H9 (cell line): ENCODE results near the gene SDHB. TPM values are rescaled to one million over a fixed set of nuclear protein-coding genes. Genes with fewer than 3 reads are reported as not detected.

ENCODE experiments used
- DNase-seq: peaks from one replicate; pipeline ENCODE4 v3.0.0-alpha.2; 2017
- H2AFZ ChIP-seq: one replicate; pipeline ENCODE4 v1.6.1; 2013; ENCODE audit warnings: mild to moderate bottlenecking, low read length, control low read depth, moderate library complexity
- H2AK5ac ChIP-seq: 2 replicates; pipeline ENCODE4 v1.6.1; 2013; ENCODE audit warnings: low read length, control low read depth, mixed read lengths; ENCODE audit not compliant: insufficient read length
- H2BK120ac ChIP-seq: one replicate; pipeline ENCODE4 v1.6.1; 2013; ENCODE audit warnings: low read depth, mild to moderate bottlenecking, low read length, control low read depth, inconsistent platforms; ENCODE audit not compliant: poor library complexity, severe bottlenecking
- H2BK12ac ChIP-seq: 2 replicates; pipeline ENCODE4 v1.6.1; 2013; ENCODE audit warnings: low read length, control low read depth, mixed read lengths, low read depth; ENCODE audit not compliant: insufficient read length
- H2BK15ac ChIP-seq: 2 replicates; pipeline ENCODE4 v1.6.1; 2013; ENCODE audit warnings: low read depth, low read length, control low read depth
- H2BK20ac ChIP-seq: one replicate; pipeline ENCODE4 v1.6.1; 2013; ENCODE audit warnings: low read depth, mild to moderate bottlenecking, low read length, control low read depth, inconsistent platforms; ENCODE audit not compliant: poor library complexity, severe bottlenecking
- H2BK5ac ChIP-seq: 2 replicates; pipeline ENCODE4 v1.6.1; 2013; ENCODE audit warnings: low read length, control low read depth, mixed read lengths; ENCODE audit not compliant: insufficient read length
- H3K14ac ChIP-seq: 2 replicates; pipeline ENCODE4 v1.6.1; 2013; ENCODE audit warnings: low read length, control low read depth; ENCODE audit not compliant: insufficient read depth
- H3K18ac ChIP-seq: 2 replicates; pipeline ENCODE4 v1.6.1; 2013; ENCODE audit warnings: low read depth, mild to moderate bottlenecking, mixed read lengths, low read length, control low read depth; ENCODE audit not compliant: insufficient read length
- H3K23ac ChIP-seq: 2 replicates; pipeline ENCODE4 v1.6.1; 2013; ENCODE audit warnings: low read length, control low read depth, mixed read lengths, low read depth; ENCODE audit not compliant: insufficient read length
- H3K23me2 ChIP-seq: 2 replicates; pipeline ENCODE4 v1.6.1; 2013; ENCODE audit warnings: low read depth, mild to moderate bottlenecking, mixed read lengths, low read length, control low read depth; ENCODE audit not compliant: insufficient read length, poor library complexity, severe bottlenecking
- H3K27ac ChIP-seq: 2 replicates; pipeline ENCODE4 v1.5.1; 2013; ENCODE audit warnings: low read length, control low read depth, mixed read lengths, low read depth; ENCODE audit not compliant: insufficient read length
- H3K27me3 ChIP-seq: 2 replicates; pipeline ENCODE4 v1.6.1; 2013; ENCODE audit warnings: low read length, control low read depth, inconsistent platforms; ENCODE audit not compliant: insufficient read depth
- H3K4ac ChIP-seq: 2 replicates; pipeline ENCODE4 v1.6.1; 2013; ENCODE audit warnings: low read depth, mild to moderate bottlenecking, control low read depth, inconsistent platforms, low read length, moderate library complexity
- H3K4me1 ChIP-seq: 2 replicates; pipeline ENCODE4 v1.6.1; 2013; ENCODE audit warnings: low read length, control low read depth, inconsistent platforms; ENCODE audit not compliant: insufficient read depth
- H3K4me2 ChIP-seq: 2 replicates; pipeline ENCODE4 v1.6.1; 2013; ENCODE audit warnings: low read length, control low read depth, mixed read lengths; ENCODE audit not compliant: insufficient read length, insufficient read depth
- H3K56ac ChIP-seq: 2 replicates; pipeline ENCODE4 v1.6.1; 2013; ENCODE audit warnings: low read depth, mild to moderate bottlenecking, mixed read lengths, low read length, control low read depth; ENCODE audit not compliant: insufficient read length
- H3K79me1 ChIP-seq: 2 replicates; pipeline ENCODE4 v1.6.1; 2013; ENCODE audit warnings: low read depth, mild to moderate bottlenecking, moderate library complexity, low read length, control low read depth, inconsistent platforms; ENCODE audit not compliant: insufficient read depth, poor library complexity, severe bottlenecking
- H3K79me2 ChIP-seq: 2 replicates; pipeline ENCODE4 v1.6.1; 2013; ENCODE audit warnings: low read length, control low read depth, inconsistent platforms; ENCODE audit not compliant: insufficient read depth
- H3K9ac ChIP-seq: 2 replicates; pipeline ENCODE4 v1.6.1; 2013; ENCODE audit warnings: low read length, control low read depth, mixed read lengths; ENCODE audit not compliant: insufficient read length; ENCODE audit errors: extremely low read depth
- H3K9me3 ChIP-seq: one replicate; pipeline ENCODE4 v1.6.1; 2013; ENCODE audit warnings: low read depth, low read length, inconsistent platforms; ENCODE audit not compliant: control insufficient read depth
- H3T11ph ChIP-seq: one replicate; pipeline ENCODE4 v1.6.1; 2013; ENCODE audit warnings: mild to moderate bottlenecking, low read length, control low read depth, inconsistent platforms
- H4K20me1 ChIP-seq: one replicate; pipeline ENCODE4 v1.6.1; 2013; ENCODE audit not compliant: control insufficient read depth, insufficient read length, insufficient read depth
- H4K5ac ChIP-seq: 2 replicates; pipeline ENCODE4 v1.6.1; 2013; ENCODE audit warnings: low read depth, mild to moderate bottlenecking, mixed read lengths, low read length, control low read depth; ENCODE audit not compliant: insufficient read length
- H4K8ac ChIP-seq: replicated peaks from 2 replicates; pipeline ENCODE4 v1.6.1; 2013; ENCODE audit warnings: low read length, control low read depth, mixed read lengths, low read depth; ENCODE audit not compliant: insufficient read length
- H4K91ac ChIP-seq: 2 replicates; pipeline ENCODE4 v1.6.1; 2013; ENCODE audit warnings: low read depth, mild to moderate bottlenecking, moderate library complexity, mixed read lengths, low read length, control low read depth; ENCODE audit not compliant: insufficient read length
- H3K27ac Mint-ChIP-seq, 3 experiments: 2 replicates in 2 of 3; 3 replicates in 1 of 3; pipeline ENCODE4 v1.8.0; 2020 to 2021; ENCODE audit warnings: mixed read lengths in 3 of 3, mild to moderate bottlenecking in 1 of 3, moderate library complexity in 1 of 3
- H3K27me3 Mint-ChIP-seq: 2 replicates; pipeline ENCODE4 v1.8.0; 2021; ENCODE audit warnings: low read depth, mild to moderate bottlenecking, moderate library complexity, mixed read lengths
- H3K36me3 Mint-ChIP-seq, 3 experiments: 2 replicates in 2 of 3; 3 replicates in 1 of 3; pipeline ENCODE4 v1.8.0; 2020 to 2021; ENCODE audit warnings: low read depth in 3 of 3, mixed read lengths in 3 of 3; ENCODE audit not compliant: insufficient read depth in 1 of 3
- H3K4me1 Mint-ChIP-seq, 2 experiments: 2 replicates each; pipeline ENCODE4 v1.8.0; 2020; ENCODE audit warnings: mixed read lengths in 2 of 2
- H3K4me3 Mint-ChIP-seq, 2 experiments: 2 replicates in 1 of 2; 3 replicates in 1 of 2; pipeline ENCODE4 v1.8.0; 2020 to 2021; ENCODE audit warnings: mild to moderate bottlenecking in 2 of 2, mixed read lengths in 2 of 2, moderate library complexity in 1 of 2
- H3K9me3 Mint-ChIP-seq, 2 experiments: 2 replicates in 1 of 2; 3 replicates in 1 of 2; pipeline ENCODE4 v1.8.0; 2020; ENCODE audit warnings: mild to moderate bottlenecking in 2 of 2, mixed read lengths in 2 of 2, moderate library complexity in 1 of 2
- CTCF ChIP-seq: fragments of 200-600 bp; sonication (generic); conservative IDR thresholded peaks from 3 replicates; pipeline ENCODE4 v1.8.0; 2021; ENCODE audit warnings: antibody characterized with exemption, mild to moderate bottlenecking
- WGBS: extraction: QIAGEN DNeasy Blood & Tissue Kit; methylation state at CpG from one replicate; pipeline ENCODE4 v1.1.7; 2013; ENCODE audit warnings: missing lambda C conversion rate, low lambda C conversion rate, mixed read lengths; ENCODE audit not compliant: insufficient read length; ENCODE audit errors: extremely low coverage; 5-methylcytosine and 5-hydroxymethylcytosine counted together
- total RNA-seq: library from RNA; stranded (reverse); gene quantifications from 2 replicates; pipeline ENCODE4 v1.2.1, GENCODE V29; 2021

The SDHB gene
- total RNA-seq, 1 experiment from 2014 or later: 77.5 TPM

GRCh38 chr1:17070163-17070525 lies 16.3 kb upstream of the SDHB start:
- H3K79me1 ChIP-seq: no peaks in the 10 kb centered on the region
- no peak overlapping the region for H2BK20ac ChIP-seq
- no peak overlapping the region for H3K27ac Mint-ChIP-seq
- no peaks in the 10 kb centered on the region for H3K4me1 ChIP-seq
- H4K91ac ChIP-seq: no peak overlapping the region
- no peak overlapping the region for H4K8ac ChIP-seq
- H3K9me3 Mint-ChIP-seq: no peaks in the 10 kb centered on the region
- no peak overlapping the region for H2BK5ac ChIP-seq
- H3K23ac ChIP-seq: no peak overlapping the region
- TF ChIP-seq CTCF: no peak
- H3K27ac ChIP-seq: no peak overlapping the region
- H2BK120ac ChIP-seq: no peak overlapping the region
- no peak overlapping the region for H3K18ac ChIP-seq
- H3K9me3 ChIP-seq: no peaks in the 10 kb centered on the region
- H3K4ac ChIP-seq: no peak overlapping the region
- no peaks in the 10 kb centered on the region for H3K23me2 ChIP-seq
- no peaks in the 10 kb centered on the region for H4K20me1 ChIP-seq
- H3K56ac ChIP-seq: no peak overlapping the region
- WGBS: no CpG with 5 or more reads among the region's 10 CpGs
- H2BK12ac ChIP-seq: no peak overlapping the region
- H3K27me3 ChIP-seq: no peaks in the 10 kb centered on the region
- H3K79me2 ChIP-seq: no peaks in the 10 kb centered on the region
- no peak for DNase-seq
- H2AFZ ChIP-seq: no peak overlapping the region
- no peak overlapping the region for H3T11ph ChIP-seq
- H3K4me3 Mint-ChIP-seq: no peak overlapping the region
- H3K36me3 Mint-ChIP-seq: no peaks in the 10 kb centered on the region
- no peak overlapping the region for H2BK15ac ChIP-seq
- peaks cover 2% of the 10 kb centered on the region; the same call in 1 of the 2 replicates for H3K27me3 Mint-ChIP-seq
- no peak overlapping the region for H4K5ac ChIP-seq
- no peak overlapping the region; the same call in 1 of the 2 replicates for H3K14ac ChIP-seq
- no peak overlapping the region for H2AK5ac ChIP-seq
- H3K4me2 ChIP-seq: no peak overlapping the region
- H3K4me1 Mint-ChIP-seq: no peaks in the 10 kb centered on the region
- no peak overlapping the region for H3K9ac ChIP-seq
